Daoy (cell line): ENCODE results near the gene RNF180. TPM values are rescaled to one million over a fixed set of nuclear protein-coding genes. Genes with fewer than 3 reads are reported as not detected.
"Not testable (repeated sequence)": the region's sequence is repeated elsewhere in the genome, so short reads cannot be mapped to it uniquely, and the experiment has no call there.

Source experiments
- DNase-seq: peaks from one replicate; pipeline ENCODE4 v3.0.0-alpha.2; 2015; ENCODE audit warnings: low read depth
- total RNA-seq: library from RNA; depleted of rRNA; stranded (reverse); fragments of >200 nt; shearing (Covaris generic); gene quantifications from 2 replicates; pipeline ENCODE4 v1.2.3, GENCODE V29; 2014

Gene RNF180
- total RNA-seq, 1 experiment from 2014 or later = 2.4 TPM

DNA sequence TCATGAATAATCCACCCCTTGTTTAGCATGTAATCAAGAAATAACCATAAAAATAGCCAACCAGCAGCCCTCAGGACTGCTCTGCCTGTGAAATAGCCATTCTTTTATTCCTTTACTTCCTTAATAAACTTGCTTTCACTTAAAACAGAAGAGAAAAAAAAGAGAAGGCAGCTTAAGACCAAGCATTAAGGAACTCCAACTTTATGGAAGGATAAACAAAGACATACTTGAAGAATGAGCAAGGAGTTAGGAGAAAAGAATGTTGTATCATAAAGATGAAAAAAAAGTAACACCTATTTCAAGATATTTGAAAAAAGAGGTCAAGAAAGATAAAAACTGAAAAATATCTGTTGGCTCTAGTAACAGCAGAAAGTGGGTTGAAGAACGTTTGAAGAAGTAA, 107.6 kb downstream of the RNF180 start:
- DNase-seq = no peak

DNA sequence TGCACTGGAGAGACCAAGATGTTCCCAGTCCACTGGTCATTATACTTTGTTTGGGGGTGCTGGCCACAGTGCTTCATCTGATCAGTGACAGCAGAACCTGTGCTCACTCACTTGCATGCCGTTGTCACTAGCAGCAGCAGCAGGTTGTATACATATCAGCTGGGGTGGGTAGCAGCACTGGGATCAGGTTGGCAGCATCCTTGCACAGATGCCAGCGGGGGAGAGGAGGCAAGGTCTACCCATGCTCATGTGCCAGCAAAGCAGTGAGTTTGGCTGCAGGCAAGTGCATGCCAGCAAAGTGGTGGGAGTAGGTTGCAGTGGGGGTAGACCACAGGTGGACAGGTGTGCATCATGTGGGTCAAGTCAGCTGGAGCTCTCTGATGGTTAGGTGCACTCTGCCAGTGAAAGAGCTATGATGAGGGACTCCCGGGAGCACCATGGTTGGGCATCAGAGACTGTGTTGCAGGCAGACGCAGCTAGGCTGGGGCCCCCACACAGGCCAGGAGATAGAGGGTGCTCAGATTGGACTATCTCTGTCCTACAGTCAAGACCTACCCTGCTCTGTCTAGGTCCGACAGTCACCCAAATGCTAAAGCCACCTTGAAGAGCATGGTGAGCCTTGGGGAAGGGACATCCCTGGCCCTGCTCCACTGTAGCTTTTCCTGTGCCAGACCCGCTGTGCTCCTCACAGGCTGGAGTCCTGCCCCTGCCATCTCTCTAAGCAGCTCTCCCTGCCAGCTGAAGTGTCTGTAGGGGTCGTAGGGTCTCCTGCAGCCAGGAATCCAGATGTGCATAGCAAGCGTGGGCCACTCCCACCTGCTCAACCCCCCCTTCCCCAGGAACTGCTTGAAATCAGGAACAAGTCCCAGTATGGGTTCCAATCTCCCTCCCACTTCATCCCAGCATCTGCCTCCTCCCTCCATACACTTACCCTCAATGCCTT, 119.8 kb downstream of the RNF180 start:
- DNase-seq = no peak

DNA sequence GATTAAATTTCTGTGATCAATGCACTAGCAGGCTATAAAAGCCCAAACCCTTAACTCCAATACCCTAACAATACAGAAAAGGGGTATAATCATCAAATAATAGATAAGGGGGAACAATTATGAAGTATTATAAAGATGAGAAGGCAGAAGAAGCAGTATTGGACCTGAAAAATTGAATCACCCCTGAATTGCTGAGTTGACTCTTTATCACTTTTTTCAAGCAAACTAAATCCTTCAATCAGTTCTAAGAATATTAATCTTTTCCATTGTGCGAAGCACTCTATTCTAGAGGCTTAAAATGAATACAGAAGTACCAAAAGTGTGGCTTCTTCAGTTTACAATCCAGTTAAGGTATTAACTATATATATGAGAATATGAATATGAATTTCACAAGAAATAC, 120.7 kb downstream of the RNF180 start:
- DNase-seq = no peak

DNA sequence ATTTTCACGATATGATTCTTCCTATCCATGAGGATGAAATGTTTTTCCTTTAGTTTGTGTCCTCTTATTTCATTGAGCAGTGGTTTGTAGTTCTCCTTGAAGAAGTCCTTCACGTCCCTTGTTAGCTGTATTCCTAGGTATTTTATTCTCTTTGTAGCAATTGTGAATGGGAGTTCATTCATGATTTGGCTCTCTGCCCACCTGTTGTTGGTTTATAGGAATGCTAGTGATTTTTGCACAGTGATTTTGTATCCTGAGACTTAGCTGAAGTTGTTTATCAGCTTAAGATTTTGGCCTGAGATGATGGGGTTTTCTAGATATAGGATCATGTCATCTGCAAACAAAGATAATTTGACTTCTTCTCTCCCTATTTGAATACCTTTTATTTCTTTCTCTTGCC, 122.9 kb downstream of the RNF180 start:
- DNase-seq = not testable (repeated sequence)

DNA sequence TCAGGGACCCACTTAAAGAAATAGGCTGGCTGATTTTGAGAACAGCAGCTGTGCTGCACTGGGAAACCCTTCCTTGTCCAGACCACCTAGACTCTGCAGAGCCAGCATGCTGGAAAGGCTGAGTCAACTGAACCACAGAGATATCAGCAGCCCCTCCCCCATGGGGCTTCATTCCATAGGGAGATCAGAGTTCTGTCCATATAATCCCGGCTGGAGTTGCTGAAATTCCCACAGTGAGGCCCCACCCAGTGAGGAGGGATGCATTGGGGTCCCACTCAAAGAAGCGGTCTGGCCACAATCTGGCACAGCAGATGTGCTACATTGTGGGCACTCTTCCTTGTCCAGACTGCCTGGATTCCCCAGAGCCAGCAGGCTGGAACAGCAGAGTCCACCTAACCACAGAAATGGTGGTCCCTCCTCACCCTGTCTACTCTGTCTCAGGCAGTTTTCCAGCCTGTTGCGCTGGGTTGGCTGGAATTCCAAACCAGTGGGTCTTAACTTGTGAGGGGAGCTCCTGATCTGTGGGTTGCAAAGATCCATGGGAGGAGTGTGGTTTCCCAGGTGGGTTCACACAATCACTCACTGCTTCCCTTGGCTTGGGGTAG, 127.1 kb downstream of the RNF180 start:
- peak; percentile 31 for DNase-seq

DNA sequence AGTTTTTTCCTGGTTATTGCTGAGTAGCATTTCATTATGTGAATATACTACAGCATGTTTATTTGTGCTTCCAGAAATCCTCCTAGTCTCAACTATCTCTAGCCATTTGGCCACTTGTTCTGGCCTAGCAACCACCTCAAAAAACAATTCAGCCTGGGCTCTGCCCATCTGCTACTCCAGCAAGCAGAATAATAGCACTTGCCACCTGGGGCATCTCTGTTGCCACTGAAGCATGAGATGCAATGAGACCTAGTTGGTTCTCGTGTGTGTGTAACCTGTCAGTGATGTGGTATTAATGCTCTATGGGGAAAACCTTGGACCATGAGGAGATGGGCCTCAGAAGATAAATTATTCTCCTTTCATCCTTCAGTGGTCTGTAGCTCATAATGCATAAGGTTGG, 129.5 kb downstream of the RNF180 start:
- DNase-seq = no peak

DNA sequence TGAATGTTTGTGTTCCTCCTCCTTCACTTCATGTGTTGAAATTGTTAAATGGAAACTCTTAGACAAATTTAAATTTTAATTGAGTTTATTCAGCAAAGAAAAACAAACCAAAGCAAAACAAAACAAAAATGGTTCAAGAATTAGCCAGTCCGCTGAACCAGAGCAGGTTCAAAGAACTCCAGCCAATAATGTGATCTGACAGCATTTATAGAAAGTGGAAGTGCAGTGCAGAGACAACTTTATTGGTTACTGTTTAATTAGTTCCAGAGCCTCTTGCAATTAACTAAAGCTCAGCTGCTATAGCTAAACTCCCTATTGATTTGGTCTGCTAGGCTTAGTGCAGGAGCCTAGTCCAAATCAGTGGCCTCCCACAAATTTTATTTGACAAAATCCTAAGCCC, 132.9 kb downstream of the RNF180 start:
- no peak for DNase-seq

DNA sequence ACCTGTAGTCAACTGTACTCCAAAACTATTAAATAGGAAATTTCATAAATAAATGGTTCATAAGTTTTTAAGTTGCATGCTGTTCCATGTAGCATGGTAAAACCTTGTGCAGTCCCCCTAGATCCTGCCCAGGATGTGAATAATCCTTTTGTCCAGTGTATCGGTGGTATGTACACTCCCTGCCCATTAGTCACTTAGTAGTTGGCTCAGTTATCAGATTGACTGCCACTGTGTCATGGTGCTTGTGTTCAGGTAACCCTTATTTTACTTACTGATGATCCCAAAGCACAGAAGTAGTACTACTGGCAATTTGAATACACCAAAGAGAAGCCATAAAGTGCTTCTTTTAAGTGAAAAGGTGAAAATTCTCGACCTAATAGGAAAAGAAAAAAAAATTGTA, 134.2 kb downstream of the RNF180 start:
- peak; percentile 32 for DNase-seq

DNA sequence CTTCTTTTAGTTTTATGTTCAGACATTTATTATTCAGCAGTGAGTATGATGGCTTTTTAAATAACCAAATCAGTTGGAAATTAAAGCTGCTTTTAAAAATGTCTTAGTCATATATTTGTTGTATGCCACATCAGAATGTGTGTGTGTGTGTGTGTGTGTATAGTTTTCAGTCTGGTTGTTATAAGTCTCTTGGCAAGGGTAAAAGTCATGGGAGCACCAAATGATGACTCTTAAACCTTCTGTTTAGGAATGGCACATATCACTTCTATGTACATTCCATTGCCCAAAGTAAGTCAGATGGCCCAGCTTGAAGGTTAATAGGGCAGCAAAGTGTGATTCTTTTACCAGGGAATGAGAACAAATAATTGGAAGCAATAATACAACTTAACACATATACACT, 135.9 kb downstream of the RNF180 start:
- DNase-seq = no peak

DNA sequence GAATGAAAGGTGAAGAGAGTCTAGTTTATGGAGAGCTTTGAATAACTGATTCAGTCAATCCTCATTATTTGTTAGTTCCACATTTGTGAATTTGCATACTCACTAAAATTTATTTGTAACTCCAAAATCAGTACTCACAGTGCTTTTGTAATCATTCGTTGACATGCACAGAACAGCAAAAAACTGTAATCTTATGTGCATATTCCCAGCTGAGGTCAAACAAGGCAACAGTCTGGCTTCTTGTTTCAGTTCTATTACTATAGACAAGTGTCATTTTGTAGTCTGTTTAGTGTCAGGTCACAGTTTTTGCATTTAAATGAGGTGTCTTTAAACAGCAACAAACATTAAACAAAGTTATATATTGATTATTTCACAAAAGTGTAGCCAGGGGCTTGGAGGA, 142.5 kb downstream of the RNF180 start:
- no peak for DNase-seq

DNA sequence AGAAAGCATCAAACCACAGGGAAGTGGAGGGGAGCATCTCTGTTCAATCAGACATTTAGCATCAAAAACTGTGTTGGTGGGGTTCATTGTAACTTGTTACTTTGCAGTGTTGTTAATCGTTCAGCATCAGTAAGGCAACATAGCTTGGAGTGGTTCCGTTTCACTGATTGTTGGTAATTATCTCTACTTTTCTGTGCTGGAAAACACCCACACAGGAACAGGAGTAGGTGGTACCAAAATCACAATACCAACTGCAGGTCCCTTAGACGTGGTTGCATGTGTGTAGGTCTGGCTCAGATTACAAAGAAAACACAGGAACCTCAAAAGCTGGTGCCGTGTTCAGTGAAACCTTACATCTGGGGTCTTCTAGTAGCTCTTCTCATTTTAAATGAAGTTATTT, 146.8 kb downstream of the RNF180 start:
- no peak for DNase-seq

DNA sequence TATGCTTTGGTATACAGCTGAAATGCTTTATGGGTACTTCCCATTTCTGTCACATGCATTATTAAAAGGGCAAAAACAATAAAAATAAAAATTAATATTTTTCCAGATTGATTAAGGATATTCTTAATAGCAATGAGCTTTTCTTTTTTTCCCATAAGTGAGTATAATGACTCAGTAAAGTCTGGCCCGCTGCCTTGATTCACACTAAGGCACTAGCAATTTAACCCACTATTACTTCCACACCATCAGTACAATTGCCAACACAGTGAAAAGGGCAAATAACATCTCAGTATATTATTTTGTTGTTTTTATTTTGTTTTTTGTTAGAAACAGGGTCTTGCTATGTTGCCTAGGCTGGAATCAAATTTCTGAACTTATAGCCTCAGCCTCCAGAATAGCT, 150.1 kb downstream of the RNF180 start:
- DNase-seq = no peak

DNA sequence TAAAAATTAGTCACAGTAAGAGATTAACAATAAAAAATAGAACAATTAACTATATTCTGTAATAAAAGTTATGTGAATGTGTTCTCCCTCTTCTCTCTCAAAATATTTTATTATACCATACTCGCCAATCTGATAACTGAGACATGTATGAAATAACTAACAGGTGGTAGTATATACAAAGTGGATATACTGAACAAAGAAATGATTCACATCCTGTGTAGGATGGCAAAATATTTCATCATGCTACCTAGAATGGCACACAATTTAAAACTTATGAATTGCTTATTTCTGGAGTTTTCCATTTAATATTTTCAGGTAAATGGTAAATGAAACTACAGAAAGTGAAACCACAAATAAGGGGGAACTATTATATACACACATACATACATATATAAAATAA, 152.5 kb downstream of the RNF180 start:
- DNase-seq = no peak

DNA sequence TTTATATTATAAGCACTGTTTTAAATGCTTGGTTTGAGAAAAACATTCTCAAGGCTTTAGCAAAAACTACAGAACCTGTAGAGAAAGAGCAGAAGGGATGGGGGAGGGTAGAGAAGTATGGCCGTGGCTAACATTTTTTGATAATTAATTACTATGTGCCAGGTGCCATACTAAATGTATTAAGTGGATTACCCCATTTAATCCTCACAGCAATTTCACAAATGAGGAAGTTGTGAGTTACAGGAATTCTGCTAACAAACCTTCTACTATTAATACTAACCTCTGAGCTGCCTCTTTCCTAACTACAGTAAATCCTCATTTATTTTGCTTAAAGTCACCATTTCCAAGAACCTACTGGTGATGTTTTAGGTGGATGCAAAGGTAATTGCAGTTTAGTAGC, 157.9 kb downstream of the RNF180 start:
- DNase-seq = no peak

DNA sequence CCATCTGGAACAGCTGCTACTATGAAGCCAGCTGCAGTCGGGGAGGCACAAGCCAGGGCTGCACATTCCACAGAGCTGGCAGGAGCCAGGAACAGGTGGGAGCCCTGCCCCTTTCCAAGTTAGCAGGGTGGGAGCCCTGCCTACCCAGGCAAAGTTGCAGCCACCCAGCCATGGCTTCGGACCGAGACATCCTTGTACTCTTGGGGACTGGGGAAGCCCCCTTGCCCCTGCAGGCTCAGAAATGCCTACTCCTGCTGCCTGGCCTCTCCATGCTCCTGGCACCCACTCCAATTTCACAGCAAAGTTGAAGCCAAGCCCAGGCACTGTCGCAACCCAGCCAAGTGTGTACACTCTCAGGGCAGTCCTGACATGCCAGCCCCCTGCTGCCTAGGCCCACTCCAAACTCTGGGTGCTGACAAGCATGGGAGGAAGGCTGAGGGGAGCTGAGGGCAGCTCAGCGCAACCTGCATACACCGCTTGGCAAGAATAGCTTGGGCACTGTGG, 165.1 kb downstream of the RNF180 start:
- no peak for DNase-seq

DNA sequence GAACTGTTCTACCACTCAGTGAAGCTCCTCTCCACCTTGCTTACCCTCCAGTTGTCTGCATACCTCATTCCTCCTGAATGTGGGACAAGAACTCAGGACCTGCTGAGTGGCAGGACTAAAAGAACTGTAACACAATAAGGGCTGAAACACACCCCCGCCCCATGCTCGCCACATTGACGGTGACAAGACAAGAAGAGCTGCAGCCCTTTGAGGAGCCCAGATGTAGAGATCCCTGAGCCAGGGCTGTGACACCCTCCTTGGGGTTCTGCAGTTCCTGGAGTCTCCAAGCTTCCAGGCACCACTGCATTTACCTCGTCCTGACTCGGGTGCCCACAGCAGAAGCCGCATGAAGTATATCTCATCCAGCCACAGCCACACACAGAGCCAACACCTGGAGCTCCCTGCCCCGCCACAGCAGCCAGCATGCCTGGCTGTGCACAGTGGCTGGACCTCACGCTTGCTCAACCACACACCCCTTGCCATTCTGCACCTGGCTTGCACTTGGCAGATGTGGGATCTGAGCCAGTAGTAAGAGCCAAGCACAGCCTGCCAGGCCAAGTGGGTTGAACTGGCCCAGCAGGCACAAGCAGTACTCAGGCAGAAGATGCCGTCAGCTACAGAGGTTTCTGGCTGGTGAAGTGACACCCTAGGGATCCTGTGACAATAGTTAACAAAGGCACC, 166.1 kb downstream of the RNF180 start:
- DNase-seq = no peak

DNA sequence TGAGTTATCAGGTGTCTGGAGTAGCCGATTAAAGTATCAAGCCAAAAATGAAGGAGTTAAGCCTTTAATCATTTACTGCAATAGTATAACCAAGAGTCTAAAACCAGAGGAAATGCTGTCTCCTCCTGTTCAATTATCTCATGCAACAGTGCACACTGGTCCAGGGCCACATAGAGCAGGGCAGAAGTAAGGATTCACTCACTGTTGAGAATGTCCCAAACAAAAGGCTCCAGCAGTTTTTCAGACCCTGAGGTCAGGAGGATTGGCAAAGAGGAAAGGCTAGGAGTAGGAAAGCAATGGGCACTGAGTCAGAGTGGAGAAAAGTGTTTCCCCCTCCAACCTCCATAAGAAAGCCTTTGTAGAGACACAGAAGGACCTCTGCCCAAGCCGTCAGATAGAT, 168.2 kb downstream of the RNF180 start:
- no peak for DNase-seq

DNA sequence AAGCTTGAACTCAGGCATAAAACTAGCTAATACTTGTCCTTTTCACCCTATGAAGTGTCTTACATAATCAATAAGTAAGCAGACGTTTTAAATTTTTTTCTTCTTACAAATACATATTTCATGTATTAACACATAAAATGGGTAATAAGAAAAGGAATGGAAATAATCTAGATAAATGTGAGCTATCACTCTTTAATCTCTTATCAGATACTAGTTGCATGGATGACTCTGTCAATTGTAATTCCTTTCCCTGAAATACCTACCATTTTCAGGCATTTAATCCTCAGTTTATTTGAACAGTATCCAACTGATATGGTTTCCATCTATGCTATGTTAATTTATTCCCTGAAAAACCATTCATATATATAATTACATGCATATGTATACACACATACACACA, 174.1 kb downstream of the RNF180 start:
- no peak for DNase-seq

DNA sequence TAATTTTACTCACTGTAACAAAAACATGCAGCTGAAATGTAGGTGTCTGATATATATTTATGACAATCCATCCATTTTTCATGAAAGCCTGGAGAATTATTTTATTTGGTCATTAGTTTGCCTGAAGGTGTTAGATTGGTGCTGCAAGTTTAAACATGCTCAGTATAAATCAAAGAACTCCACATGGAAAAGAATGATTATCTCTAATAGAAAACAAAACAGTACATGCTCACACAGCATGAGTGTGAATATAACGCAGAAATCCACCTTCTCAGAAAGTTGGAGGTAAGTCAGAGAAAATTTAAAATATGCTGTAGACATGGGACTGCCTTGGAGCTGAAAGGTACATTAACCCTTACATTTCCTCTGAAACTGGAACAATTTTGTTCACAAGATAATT, 174.7 kb downstream of the RNF180 start:
- DNase-seq = no peak

DNA sequence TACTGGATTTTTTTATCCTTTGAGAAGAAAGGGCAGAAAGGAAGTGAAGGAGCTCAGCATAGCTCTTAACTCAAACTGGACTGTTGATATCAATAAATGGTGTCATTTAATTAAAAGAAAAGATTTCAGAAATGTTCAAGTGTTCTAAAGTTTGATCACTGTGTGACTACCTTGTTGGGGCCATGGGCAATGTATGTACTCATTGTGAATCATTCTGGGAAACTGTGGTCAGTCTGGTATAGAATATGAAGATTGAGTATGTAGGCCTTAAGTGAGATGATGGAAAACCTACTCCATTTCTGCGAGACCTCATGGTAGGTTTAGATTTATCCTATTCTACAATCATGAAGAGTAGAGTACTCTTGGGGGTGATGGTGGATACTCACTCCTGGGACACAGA, 175.7 kb downstream of the RNF180 start:
- DNase-seq = no peak

DNA sequence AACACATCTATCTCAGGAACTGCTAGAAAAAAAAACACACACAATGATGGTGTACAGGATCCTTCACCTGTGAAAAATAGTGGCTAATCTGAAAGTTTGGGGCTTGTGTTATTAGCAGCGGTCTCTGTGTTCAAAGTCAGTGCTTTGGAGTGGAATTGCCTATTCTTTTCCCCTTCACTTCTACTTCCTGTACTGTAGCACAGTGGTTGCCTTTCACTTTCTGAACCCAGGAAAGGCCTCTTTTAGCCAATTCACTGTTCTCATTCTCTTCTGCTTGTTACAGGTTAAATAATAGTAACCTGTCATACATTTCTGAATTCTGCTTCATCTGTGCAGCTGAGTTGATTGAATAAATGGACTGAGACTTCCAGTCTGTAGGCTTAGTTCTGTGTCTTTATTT, 178.9 kb downstream of the RNF180 start:
- no peak for DNase-seq

DNA sequence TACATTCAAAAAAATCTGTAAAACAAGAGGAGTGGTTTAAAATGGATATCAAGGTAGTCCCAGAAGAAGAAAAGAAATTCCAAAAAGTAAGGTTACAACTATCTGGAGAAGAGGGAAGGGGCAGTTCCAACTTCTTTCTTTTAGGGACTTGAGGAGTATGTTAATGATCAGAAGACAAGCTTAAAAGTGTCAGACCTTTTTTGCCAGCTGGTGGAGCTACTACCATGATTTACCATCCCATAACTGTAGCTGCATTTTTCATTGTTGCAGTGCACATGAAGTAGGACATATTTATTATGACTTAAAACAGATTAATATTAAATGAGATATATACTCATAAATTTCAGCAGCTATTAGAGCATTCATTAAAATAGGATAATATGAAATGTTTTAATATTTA, 181.7 kb downstream of the RNF180 start:
- no peak for DNase-seq

DNA sequence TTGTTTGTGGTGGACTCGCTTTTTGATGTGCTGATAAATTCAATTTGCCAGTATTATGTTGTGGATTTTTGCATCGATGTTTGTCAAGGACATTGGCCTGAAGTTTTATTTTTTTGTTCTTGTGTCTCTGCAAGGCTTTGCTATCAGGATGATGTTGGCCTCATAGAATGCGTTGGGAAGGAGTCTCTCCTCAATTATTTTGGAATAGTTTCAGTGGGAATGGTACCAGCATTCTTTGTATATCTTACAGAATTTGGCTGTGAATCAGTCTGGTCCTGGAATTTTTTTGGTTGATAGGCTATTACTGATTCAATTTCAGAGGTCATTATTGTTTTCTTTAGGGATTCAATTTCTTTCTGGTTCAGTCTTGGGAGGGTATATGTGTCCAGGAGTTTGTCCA, 198.8 kb downstream of the RNF180 start:
- DNase-seq = no peak
